ENCODE measurements around the gene ANKRD34A. TPM values are rescaled to one million over a fixed set of nuclear protein-coding genes. Genes with fewer than 3 reads are reported as not detected.
A peak's percentile ranks its signal among the peaks of the same experiment; 100 is the strongest.

The ANKRD34A gene
- total RNA-seq, 1 donor from 2014 or later = not detected

- DNase-seq (ENCODE audit: low spot score) = no peak
Observed at GRCh38 chr1:145974721-145975120, 10.3 kb upstream of the ANKRD34A start.

- no peak for DNase-seq (ENCODE audit: low spot score)
Observed at GRCh38 chr1:145972580-145972979, 8.2 kb upstream of the ANKRD34A start.

GRCh38 chr1:145967288-145967687, 2.9 kb upstream of the ANKRD34A start:
- no peak for DNase-seq (ENCODE audit: low spot score)

GRCh38 chr1:145965119-145965744, 857 bp upstream of the ANKRD34A start:
- DNase-seq (ENCODE audit: low spot score) = no peak

GRCh38 chr1:145963265-145964019, 933 bp downstream of the ANKRD34A start:
- DNase-seq (ENCODE audit: low spot score) = peak; percentile 62

GRCh38 chr1:145962157-145963102, 1.9 kb downstream of the ANKRD34A start:
- peak; percentile 32 for DNase-seq (ENCODE audit: low spot score)

GRCh38 chr1:145961425-145962156, 2.8 kb downstream of the ANKRD34A start:
- peak; percentile 33 for DNase-seq (ENCODE audit: low spot score)

GRCh38 chr1:145961109-145961424, 3.3 kb downstream of the ANKRD34A start:
- DNase-seq (ENCODE audit: low spot score) = no peak

GRCh38 chr1:145960468-145961108, 3.8 kb downstream of the ANKRD34A start:
- DNase-seq (ENCODE audit: low spot score) = peak; percentile 85

GRCh38 chr1:145959957-145960467, 4.4 kb downstream of the ANKRD34A start:
- no peak for DNase-seq (ENCODE audit: low spot score)

- DNase-seq (ENCODE audit: low spot score) = no peak
Observed at GRCh38 chr1:145959333-145959732, 5.0 kb downstream of the ANKRD34A start.

GRCh38 chr1:145958734-145959133, 5.6 kb downstream of the ANKRD34A start:
- DNase-seq (ENCODE audit: low spot score) = no peak

- DNase-seq (ENCODE audit: low spot score) = peak; percentile 99
Observed at GRCh38 chr1:145957443-145958319, 6.7 kb downstream of the ANKRD34A start, which contains the start of gene LIX1L. TSS of gene LIX1L (minus strand) at chr1:145958017. CDS start at chr1:145957927, 90 bp downstream.

GRCh38 chr1:145956781-145957442, 7.5 kb downstream of the ANKRD34A start:
- peak; percentile 86 for DNase-seq (ENCODE audit: low spot score)

GRCh38 chr1:145956361-145956760, 8.0 kb downstream of the ANKRD34A start:
- DNase-seq (ENCODE audit: low spot score) = no peak

- DNase-seq (ENCODE audit: low spot score) = no peak
Observed at GRCh38 chr1:145955436-145955835, 8.9 kb downstream of the ANKRD34A start.

- no peak for DNase-seq (ENCODE audit: low spot score)
Observed at GRCh38 chr1:145953861-145954260, 10.5 kb downstream of the ANKRD34A start.

GRCh38 chr1:145952903-145953302, 11.5 kb downstream of the ANKRD34A start:
- DNase-seq (ENCODE audit: low spot score) = no peak

- no peak for DNase-seq (ENCODE audit: low spot score)
Observed at GRCh38 chr1:145951526-145951925, 12.8 kb downstream of the ANKRD34A start.
